HG03354 (cell line): ENCODE measurements around the gene FAM114A1.
"Not testable (repeated sequence)": the region's sequence is repeated elsewhere in the genome, so short reads cannot be mapped to it uniquely, and the experiment has no call there.

Experiments used
- ATAC-seq: cut with Tn5 transposase; IDR thresholded peaks from one replicate; pipeline ENCODE4 v1.9.1; 2021; ENCODE audit warnings: mild to moderate bottlenecking; ENCODE audit not compliant: unreplicated experiment, poor library complexity, severe bottlenecking

FAM114A1 gene

DNA sequence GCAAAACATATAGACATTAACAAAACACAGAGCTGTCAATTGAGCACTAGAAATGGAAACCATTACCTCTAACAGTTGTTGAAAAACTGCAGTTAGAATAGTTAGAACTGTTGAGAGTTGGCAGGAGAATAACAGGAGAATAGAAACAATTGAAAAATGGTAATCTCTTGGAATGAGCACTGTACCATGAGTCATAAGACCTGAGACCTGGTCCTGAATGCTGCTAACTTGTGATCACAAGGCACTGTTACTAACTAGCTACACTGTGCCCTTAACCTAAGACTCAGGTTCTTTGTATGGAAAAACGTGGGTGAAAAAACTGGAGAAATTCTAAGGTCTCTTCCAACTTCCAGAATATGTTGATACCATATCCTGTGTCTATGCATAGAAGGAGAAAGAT, 29.3 kb downstream of the FAM114A1 start:
- no peak for ATAC-seq

DNA sequence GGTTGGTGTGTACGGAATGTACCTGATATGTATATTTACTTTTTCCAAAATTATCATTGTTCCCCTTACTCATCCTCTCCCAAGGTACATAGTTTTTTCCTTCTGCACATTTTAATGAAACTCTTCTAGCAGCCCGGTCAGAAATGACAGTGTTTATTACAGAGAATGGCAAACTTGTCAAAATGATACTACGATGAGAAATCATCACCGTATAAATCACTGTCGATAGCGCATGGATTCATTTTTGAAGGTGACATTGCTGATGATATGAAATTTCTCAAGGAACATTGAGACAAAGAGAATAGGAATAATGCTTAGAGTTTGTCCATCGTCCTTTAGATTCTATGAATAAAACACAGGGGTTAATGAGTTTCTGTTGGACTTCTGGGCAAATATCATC, 30.6 kb downstream of the FAM114A1 start:
- no peak for ATAC-seq

DNA sequence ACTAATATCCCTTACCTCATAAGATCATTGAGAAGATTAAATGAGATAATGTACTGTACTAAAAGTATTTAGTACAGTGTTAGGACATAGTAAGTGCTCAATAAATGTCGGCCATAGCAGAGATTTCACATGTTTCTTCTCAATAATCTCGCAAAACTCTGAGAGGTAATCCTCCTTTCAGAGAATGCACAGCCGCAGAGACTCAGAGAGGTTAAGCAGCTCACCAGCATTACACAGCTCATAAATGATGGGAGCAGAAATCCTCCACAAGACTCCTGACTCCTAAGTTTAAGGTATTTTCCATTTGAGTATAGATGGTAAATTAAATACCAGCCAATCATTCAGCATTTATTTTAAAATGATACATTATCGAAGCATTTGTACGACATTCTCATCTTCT, 34.6 kb downstream of the FAM114A1 start:
- ATAC-seq, result no peak

DNA sequence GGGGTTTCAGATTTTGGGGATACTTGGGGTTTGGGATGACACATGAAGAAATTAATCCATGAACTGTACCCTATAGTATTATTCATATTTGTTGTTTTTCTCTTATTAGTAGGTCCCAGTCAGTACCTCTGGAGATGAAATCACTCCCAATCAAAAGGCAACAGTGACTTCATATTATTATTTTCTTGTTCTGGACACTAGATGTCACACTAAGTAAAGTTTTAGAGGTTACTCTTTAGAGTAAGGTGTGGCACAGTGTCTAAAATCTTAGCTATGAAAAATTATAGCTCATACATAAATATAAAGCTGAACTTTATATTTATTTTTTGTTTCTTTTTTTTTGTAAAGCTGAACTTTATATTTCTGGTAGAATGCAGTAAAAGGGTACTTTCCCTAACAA, 35.1 kb downstream of the FAM114A1 start:
- ATAC-seq, result no peak

DNA sequence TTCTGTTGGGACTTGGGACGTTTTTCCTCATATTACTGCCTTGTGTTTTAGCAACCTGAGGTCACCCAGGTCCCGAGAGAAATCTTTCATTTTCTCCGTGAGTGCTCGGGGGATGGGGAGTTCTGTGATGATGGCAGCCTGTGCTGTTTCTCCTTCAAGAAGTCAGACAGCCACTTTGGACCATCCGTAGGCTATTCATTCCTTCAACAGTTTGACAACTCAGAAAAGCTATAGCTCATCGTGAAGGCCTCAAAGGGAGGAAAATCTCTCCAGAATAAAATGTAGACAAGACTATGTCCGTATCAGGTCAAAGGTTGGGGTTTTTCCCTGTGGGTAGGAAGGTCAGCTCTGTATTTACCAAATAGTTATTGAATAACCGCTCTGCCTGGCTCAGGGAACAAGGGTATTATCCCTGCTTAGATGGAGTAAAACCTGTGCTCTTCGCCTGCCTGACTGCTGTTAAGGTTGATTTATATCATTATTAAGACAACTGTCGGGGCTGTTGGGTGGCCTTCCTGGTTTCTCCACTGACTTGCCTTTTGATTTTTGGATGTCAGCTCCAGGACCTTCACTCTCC, 36.6 kb downstream of the FAM114A1 start:
- no peak for ATAC-seq

DNA sequence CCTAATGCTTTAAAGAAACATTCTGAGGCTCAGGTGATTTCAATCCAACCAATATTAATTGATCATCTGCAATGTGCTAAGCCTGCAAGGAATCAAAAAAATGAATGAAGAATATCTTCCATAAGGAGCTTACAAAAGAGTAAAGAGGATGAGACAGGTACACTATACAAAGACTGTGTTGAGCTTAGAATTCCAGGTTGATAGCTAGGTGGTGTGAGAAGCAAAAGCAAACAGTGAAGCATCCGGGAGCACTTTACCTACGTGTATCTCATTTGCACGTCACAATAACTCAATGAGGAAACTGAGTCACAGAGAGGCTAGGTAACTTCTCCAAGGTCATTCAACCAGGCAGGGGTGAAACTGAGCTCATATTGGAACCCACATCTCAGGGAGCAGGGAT, 37.1 kb downstream of the FAM114A1 start:
- ATAC-seq, result no peak

DNA sequence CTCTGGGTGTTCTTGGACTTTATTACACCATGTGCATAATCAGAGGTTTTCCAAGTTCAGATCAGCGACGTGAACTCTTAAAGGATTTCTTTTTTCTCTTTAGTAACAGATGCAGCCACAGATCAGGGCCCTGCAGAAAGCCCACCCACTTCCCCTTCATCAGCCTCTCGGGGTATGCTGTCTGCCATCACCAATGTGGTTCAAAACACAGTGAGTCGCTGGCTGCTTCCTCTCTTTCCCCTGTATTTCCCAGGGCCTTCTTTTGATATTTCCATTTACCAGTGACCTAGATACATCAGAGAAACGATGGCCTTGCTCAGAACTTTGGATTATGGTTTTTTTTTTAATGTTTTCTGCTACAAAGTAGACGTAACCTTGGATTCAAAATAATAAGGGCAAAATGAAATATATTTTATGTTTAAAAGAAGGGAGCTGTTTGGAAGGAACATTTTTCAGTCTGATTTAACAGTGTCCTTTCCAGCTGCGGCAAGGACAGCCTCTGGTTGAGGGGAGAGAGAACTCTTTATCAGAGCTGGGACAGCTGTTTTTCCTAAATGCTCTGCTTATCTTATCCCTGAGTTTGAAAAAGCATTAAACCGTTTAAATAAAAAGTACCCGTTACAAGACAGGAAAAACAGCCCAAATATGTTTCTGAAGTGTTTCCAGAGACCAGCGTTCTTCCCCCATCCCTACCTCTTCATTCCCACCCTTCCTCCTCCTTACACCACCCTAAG, 38.2 kb downstream of the FAM114A1 start:
- no peak for ATAC-seq

DNA sequence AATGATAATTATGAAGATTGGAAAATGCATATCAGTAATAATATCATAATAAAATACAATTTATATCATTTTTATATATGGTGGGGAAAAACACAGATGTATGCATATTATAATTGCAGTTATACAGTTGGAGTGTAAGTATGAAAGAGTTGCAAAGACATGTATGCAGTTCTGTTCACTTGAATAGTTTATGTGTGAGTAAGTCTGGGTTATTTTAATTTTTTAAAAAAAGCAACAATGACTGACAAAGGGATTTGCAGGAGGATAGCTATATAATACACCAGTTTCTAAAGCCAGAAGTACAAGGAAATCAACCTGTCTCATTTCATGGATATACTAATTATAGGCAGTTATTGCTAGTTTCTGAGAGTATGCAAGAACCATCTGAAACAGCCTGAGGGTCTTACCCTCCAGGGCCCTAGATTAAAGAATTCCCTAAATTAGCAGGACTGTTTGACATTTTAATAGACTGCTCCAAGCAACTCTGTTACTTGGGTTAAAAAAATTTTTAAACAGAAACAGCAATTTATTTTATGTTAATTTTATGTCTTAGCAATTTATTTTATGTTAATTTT, 40.2 kb downstream of the FAM114A1 start:
- no peak for ATAC-seq

DNA sequence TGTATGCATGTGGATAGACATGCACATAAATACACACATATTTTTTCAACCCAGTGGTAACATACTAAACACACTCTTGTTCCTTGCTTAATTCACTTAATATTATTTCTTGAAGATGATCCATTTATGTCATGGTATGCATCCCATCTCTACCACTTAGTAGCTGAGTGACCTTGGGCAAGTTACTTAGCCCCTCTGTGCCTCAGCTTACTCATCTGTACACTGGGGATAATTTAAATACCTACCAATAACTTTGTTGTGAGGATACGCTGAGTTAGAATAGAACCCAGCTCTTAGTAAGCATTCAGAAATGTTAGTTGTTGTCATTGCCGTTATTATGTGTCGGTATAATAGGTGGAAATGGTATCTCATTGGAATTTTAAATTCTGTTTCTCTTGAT, 41.4 kb downstream of the FAM114A1 start:
- no peak for ATAC-seq

DNA sequence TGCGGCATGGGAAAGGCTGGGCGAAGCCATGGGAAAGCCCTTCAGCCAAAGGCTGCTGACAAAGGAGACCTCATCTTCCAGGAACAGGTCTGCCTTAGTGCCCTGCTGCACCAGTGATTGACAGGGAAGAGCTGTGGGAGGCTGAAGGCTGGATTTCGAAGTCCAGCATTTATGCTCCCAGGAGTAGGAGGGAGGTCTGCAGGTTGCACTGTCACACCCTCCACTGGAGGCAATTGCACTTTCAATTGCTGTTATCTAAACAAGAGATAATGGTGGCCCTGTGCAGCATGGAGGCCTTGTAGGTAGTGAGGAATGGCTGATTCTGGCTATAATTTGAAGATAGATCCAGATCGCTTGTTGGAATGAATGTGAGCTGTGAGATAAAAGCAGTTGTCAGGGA, 43.7 kb downstream of the FAM114A1 start:
- no peak for ATAC-seq

DNA sequence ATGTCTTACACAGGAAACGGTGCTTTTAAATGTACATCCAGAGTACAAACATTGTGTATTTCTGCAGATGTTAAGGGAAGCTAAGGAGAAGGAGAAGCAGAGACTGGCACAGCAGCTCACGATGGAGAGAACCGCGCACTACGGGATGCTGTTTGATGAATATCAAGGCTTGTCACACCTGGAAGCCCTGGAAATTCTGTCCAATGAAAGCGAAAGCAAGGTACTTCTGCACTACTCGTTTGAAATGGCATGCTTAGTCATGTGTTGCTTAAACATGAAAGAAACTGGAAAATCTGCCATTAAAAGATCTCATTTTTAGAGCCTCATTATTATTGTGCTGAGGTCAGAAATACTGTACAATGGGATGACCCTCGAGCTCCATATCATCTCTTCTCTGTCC, 47.2 kb downstream of the FAM114A1 start:
- peak; percentile 58 for ATAC-seq

DNA sequence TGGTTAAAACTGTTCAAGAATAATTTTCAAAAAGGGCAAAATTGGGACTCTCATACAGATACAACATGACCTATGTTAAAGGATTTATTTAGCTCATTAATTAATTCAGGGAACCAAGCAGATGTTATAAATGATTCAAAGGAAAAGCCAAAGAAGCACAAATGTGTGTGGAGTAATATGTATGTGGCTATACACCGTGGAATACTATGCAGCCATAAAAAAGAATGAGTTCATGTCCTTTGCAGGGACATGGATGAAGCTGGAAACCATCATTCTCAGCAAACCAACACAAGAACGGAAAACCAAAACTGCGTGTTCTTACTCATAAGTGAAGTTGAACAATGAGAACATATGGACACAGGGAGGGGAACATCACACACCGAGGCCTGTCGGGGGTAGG, 48.7 kb downstream of the FAM114A1 start:
- ATAC-seq, result not testable (repeated sequence)

DNA sequence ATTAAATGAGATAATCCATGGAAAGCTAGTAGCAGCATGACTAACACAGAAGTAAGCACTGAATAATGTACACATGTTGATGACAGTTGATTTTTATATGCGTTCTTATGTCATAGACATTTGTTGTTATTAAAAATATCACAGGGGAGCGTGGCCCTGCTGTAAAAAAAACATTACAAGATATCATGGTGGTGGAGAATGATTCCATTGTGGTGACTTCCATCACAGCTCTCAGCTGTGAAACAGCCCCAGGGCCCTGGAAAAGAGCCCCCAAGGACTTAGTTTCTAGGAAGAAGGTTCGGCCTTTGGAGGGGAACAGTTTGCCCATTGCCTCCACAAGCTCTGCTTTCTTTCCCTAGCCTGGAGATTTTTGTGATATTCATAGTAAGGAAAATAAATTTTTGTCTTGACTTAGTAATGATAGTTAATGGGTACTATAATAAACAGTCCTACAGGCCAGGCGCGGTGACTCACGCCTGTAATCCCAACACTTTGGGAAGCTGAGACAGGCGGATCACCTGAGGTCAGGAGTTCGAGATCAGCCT, 49.9 kb downstream of the FAM114A1 start:
- ATAC-seq, result no peak

DNA sequence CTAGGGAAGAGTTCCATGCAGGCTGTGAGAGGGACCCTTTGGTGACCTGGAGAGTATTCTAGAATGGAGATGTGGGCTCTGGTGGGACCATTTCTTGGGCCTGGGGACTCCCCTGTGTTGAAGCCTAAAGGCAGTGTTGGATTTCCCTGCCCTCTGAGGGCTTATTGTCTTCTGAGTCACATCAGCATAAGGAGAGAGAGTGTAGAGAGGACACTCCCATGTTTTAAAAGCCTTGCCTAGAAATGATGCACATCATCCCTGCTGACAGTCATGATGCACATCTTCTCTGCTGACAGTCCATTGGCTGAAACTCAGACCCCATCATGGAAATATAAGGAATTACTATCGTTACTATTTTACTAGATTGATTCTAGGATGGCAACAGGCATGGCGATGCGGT, 51.9 kb downstream of the FAM114A1 start:
- no peak for ATAC-seq

DNA sequence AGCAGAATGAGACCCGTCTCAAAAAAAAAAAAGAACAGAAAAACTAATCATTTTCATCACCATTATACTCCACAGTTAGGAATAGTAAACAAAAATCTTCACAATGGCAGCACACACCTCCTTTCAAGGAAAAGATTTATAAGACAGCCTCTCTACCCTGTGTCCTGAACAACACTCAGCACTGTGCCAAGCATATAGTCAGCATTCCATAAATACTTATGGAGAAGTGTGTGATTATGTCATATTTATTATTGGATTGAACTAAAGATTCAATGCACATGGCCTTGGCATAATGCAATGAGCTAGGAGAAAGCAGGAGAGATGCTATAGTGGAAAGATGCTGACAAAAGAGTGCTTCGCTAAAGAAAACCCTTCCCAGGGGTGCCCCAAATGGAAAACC, 52.6 kb downstream of the FAM114A1 start:
- no peak for ATAC-seq

DNA sequence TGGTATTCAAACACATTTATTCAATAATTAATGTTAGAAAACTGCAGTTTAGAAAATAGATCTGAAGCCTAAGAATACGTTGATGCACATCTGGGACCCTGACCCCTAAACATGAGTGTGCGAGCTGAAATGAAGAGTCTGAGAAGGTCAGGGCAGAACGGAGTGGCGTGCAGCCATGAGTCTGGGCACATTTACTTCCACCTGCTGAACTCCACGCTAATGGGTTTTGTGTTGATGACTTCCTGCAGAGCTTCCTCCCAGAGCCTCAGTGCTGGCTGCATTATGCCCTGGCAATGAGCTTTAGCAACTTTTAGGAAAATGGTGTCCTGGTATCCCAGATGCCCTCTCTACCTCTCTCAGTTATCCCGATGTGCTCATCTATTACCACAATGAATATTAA, 53.1 kb downstream of the FAM114A1 start:
- ATAC-seq, result no peak

DNA sequence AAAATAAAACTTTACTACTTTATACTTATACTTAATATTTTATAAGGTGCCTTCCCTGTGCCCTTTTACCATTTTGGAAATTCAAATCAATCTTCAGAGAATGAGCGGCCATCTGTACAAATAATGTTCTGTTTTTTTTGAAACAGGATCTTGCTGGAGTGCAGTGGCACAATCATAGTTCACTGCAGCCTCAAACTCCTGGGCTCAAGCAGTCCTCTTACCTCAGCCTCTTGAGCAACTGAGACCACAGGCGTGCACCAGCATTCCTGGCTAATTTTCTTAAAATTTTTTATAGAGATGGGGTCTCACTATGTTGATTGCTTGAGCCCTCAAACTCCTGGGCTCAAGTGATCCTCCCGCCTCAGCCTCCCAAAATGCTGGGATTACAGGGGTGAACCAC, 53.5 kb downstream of the FAM114A1 start:
- ATAC-seq, result no peak

DNA sequence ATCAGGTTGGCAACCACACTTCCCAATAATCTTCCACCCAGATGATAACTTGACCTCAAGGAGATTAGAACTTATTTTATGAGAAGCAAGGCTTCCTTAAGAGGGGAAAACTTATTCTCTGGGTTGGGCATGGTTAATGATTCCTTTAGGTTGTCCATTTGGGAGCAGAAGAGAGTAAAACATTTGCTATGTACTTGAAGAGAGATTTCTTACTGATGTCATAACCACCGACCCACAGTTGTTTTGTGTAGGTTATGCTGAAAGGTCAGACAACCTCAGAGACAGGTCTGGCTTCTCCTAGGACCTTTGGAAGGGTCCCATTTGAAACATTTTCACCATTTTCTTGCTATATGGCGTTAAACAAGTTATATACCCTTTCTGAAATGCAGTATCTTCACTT, 56.1 kb downstream of the FAM114A1 start:
- no peak for ATAC-seq

DNA sequence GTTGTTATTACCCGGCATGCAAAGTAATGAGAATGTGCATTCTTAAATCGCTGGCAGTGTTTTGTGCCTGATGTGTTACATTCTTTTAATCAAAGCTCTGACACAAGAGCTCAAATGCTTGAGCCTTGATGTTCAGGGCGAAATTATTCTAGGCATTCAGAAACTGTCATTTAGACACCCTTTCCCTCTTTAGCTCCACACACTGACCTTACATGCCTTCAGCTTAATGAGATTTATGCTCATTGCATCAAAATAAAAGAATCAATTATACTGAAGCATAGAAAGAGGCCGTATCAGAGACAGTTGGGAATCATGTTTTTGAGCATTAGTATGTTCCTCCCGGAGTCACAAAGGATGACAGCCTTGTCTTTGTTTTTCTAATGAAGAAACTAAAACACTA, 56.7 kb downstream of the FAM114A1 start:
- ATAC-seq, result no peak

DNA sequence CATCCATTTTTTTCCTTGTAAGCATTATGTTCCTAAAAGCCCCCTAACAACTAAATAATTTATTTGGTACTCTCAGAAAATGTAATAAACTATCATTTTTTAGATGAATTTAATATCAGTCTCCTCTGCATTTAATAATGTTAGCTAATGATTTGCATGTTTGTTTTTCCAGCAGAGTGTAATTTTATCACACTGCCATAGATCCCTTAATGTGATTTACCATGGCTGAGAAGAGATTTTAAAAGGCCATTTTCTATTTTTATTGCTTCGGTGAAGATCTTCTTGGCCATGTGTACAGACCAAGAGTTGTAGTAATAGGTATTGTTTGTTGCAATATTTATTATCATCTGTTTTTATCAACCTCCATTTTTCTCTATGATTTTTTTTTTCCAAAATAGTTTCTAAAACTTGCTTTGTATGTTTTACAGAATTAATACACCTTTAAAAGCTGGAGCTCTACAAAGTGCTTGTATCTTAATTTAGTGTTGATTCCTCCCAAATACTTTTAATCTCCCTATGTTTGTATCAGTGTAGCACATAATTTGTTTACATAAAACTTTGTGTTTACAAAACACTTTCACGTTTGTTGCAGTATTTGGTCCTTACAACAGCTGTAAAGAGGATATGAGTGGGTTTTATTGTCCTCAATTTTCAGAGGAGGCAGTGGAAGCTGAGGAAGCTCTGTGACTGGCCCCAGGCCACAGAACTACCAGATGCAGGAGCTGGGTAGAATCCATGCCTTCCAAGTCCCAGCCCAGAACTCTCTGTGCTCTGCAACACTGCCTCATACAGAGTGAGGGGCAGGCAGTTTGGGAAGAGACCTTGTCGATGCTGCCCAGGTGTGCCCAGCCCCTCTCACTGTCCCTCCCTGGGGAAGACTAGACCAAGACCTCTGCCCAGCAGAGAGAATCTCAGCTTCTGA, 58.1 kb downstream of the FAM114A1 start:
- no peak for ATAC-seq
